GM18868 (cell line): Measurements from ENCODE around the gene NSFL1C.

Source experiments
- ATAC-seq: cut with Tn5 transposase; IDR thresholded peaks from one replicate; pipeline ENCODE4 v1.9.1; 2021; ENCODE audit warnings: mild to moderate bottlenecking, moderate library complexity; ENCODE audit not compliant: unreplicated experiment

The NSFL1C gene

DNA sequence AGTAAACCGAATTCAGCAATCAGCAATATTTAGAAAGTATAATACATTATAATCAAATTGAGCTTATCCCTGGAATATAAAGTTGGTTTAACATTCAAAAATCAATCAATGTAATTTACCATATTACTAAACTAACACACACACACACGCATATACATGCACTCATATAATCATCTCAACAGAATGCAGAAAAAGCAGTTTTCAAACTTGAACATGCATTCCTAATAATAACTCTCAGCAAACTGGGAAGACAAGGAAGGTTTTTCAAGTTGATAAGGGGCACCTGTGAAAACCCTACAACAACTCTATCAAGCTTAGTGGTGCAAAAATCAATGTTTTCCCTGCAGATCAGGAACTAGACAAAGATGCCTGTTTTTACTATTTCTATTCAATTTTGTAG is 19.9 kb upstream of the NSFL1C start:
- ATAC-seq = no peak

GRCh38 chr20:1484438-1485116 is 17.9 kb upstream of the NSFL1C start:
- ATAC-seq = no peak

- no peak for ATAC-seq
These were observed 13.4 kb upstream of the NSFL1C start for GRCh38 chr20:1479831-1480595.

DNA sequence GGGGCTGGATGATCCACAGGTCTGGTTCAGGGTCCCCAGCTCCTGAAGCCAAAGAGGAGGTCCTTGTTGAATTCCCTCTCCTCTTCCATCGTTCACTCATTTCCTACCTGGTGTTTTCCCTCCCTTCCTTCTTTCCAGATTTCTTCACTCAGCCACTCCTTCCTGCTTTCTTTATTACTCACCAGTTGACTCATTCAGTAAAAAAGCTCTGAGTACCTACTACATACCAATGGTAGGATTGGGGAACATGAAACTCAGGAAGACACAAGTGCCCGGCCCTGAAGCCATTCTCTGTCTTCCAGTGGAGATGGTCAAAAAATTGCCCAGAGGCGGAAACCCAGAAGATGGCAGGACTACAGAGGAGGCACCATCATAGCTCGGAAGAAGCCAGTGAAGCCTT is 11.9 kb upstream of the NSFL1C start:
- ATAC-seq = no peak

DNA sequence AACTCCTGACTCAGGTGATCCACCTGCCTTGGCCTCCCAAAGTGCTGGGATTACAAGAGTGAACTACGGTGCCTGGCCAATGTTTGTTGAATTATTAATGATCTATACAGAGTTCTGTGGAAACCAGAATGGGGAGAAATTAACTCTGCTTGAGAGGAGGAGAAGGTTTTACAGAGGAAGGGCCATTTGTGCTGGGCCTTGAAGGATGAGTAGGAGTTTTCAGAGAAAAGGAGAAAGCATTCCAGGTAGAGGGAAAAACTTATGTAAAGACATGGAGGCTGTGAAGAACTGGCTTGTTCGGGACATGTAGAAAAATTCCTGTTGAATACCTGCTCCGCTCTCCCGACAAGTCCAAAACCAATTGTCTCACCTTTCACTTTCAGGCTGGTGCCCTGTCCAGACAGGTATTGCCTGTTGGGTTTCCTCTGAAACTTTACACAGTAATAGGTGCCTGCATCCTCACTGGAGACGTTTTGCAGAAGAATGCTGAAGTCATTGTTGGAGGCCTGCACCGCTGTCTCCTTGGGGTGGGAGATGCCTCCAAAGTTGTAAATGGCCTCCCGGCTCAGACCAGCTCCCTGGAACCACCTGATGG is 11.3 kb upstream of the NSFL1C start:
- ATAC-seq = no peak

DNA sequence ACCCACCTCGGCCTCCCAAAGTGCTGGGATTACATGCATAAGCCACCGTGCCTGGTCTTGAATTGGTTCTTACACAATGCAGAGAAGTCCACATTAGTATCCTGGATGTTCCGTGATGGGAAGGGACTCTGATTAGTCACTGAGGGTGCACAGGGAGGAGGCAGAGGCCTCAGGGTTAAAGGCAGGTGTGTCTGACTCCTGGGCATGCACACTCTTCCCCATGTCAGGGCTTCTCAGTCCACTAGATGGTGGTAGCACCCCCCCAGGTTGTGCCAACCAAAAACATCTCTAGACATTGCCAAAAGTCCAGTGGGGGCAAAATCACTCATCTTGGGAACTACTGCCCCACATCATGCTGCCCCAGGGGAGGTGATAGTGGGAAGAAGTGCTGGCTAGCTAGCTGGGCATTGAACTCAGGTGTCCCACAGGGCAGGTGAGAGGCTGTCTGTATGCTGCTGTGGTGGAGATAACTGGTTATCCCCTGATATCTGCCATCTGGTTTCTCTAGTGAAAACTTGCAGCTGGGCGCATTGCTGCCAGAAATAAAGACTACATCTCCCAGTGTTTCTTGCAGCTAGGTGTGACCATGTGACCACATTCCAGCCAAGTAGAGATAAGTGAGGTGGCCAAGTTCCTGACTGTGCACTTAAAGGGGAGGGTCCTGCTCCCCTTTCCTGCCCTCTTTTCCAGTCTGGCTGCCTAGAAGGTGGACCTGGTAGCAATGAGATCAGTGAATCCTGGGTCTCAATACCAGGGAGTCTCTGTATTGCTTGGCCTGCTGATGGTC is 8.4 kb upstream of the NSFL1C start:
- no peak for ATAC-seq

- no peak for ATAC-seq
These were observed 7.7 kb upstream of the NSFL1C start for GRCh38 chr20:1474325-1474724.

DNA sequence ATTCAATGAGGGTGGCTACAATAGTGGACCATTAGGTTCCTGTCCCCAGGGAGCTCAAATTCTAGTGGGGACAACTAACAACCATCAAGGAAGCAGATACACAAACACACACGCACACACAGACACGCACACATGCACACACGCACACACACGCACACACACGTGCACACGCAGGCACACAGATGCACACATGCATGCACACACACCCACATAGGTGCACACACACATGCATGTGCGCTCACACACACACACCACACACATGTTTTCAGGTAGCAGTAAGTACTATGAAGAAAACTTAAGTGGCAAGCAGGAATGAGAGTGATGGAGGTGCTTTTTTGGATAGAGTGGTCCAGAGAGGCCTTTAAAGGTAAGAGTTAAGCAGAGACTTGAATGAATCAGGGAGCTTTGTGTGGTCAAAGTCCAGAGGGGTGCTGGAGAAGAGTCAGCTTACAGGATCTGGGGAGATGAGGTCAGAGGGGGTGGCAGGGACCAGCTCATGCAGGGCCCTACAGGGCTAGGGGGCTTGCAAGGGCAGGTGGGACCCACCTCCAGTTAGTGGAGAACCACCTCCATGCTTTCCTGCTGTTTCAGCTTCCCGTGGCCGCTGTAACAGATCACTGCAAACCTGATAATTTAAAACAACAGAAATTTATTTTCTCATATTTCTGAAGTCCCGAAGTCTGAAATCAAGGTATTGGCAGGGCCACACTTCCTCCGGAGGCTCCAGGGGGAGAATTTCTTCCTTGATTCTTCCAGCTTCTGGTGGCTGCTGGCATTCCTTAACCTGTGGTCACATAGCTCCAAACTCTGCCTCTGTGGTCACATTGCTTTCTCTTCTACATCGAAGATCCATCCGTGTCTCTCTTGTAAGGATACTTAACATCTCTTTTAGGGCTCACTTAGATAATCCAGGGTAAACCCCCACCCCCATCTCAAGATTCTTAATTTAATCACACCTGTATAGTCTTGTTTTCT is 6.9 kb upstream of the NSFL1C start:
- ATAC-seq = no peak

DNA sequence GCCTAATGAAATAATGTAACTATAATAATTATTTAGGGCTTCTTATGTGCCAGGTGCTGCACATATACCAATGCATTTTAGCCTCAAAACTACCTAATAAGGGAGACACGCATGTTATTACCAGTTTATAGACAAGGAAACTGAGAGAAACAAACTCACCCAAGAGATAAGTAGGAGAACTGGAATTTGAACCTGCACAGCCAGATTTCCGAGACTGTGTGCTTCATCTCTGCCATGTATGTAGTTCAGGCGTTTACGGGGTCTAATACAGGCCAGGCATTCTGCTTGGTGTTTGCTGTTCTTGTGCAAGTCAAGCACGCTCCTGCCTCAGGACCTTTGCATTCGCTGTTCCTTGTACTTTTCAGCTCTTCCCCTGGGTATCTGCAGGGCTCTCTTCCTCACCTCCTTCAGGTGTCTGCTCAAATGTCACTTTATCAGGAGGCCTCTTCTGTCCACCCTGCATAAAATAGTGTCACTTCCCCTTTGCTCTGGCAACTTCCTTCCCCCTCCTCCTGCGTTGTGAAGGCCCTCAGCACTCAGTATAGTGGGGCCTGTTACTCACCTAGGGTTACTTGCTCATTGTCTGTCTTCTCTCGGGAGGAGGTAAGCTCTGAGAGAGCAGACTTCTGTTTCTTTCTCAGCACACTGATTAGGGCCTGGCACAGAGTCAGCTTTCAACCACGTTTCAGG is 6.1 kb upstream of the NSFL1C start:
- ATAC-seq = no peak

- ATAC-seq = no peak
These were observed 4.6 kb upstream of the NSFL1C start for GRCh38 chr20:1471242-1471641.

- peak; percentile 31 for ATAC-seq
These were observed 3.4 kb upstream of the NSFL1C start for GRCh38 chr20:1469925-1470571.

- ATAC-seq = no peak
These were observed 2.8 kb upstream of the NSFL1C start for GRCh38 chr20:1469306-1469905.

DNA sequence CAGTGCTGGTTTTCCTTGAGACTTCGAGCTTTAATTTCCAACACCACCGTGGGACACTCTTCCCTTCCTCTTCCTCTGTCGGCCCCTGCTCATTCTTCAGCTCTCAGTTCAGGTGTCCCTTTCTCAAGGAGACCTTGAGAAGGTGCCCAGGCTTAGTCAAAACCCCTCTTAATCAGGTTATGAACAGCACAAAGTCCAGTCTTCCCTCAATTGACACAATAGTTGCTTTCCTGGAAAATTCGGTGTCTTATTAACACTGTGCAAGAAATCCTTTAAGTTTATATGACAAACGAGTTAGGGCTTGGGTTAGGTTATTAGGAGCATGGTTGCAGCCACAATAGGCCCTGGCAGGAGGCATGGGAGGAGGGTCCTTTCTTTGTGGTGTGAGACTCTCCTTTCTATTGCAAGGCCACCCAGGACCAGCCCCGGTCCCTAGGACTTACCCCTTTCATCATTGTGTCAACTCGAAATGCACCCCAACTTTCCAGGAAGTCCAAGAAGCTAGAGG is 1.5 kb upstream of the NSFL1C start:
- ATAC-seq = no peak

DNA sequence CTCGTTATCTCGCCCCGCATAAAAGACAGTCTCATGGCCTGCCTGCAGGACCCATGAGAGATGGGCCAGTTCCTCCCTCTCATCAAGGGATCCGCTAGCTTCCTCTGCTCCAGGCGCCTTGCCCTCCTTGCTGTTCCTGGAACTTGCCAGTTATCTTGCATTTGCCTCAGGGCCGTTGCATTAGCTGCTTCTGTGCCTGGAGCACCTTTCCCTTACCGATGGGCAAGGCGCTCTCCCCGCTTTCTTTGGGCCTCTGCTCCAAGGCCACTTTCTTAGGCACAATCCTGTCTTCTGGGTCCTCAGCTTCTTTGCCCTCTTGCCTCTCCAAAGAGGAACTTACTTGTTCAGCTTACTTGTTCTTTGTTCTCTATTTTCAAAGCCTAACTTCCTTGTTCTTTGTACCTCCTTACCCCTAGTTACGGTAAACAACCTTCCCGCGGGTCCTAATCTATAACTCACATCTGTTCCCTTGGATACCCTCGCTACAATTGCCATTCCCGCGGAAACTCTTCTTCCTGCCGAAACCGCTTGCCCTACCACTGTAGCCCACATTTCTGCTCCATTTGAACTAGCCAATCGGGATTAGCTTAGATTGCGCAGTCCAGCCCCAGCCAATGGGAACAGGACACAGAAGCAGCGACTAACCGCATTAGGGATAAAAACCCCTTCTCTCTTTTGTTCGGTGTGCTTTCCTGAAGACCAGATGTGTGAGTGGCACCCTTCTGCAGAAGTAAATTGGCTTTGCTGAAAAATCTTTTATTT is 887 bp upstream of the NSFL1C start:
- no peak for ATAC-seq

DNA sequence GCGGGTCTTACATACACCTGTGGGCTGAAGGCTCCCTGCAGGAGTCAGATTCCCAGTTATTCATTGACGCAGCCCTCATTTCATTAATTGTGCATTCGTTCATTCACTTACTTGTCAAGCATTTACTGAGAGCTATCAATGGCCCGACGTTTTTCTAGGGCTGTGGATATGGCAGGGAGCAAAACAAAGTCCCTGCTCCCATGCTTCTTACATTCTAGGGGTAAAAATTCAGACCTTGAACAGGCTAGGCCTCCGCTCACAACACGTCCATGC is 369 bp upstream of the NSFL1C start:
- ATAC-seq = no peak

GRCh38 chr20:1465470-1466210 is 1.0 kb downstream of the NSFL1C start:
- ATAC-seq = no peak

DNA sequence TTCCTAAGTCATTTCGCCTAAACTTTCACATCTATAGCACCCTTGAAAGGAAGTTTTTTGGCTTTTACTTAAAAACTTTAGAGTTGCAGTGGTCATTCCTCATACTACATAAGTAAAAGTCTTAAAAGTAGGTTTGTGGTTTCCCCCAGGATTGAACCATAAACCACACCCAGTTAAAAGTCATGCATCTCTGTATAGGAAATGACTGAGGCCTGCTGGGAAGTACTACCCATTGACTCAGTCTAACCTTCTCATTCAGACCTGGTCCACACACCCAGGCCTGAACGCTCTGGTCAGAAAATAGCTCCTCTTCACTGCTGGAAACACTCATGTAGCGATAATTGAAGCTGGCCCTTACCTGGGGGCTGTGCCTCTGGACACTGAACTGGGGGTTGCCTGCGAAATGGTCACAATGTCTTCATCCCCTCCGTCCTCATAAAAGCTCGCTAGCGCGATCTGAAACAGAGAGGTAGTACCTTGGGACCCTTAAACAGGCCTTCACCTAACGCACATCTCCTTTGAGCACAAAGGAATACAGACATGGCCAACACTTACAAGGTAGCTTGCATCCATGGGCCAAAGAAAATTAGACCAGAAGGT is 2.6 kb downstream of the NSFL1C start:
- ATAC-seq = no peak
